ENCODE results near the gene ASXL1. TPM values are rescaled to one million over a fixed set of nuclear protein-coding genes. Genes with fewer than 3 reads are reported as not detected.

The ASXL1 gene
- total and polyA plus RNA-seq, 9 of the 15 experiments (the other 6 are each of a cell fraction or from before 2014, with no cell fraction given), result 6.5 to 65.3 (median 32.3) TPM

DNA sequence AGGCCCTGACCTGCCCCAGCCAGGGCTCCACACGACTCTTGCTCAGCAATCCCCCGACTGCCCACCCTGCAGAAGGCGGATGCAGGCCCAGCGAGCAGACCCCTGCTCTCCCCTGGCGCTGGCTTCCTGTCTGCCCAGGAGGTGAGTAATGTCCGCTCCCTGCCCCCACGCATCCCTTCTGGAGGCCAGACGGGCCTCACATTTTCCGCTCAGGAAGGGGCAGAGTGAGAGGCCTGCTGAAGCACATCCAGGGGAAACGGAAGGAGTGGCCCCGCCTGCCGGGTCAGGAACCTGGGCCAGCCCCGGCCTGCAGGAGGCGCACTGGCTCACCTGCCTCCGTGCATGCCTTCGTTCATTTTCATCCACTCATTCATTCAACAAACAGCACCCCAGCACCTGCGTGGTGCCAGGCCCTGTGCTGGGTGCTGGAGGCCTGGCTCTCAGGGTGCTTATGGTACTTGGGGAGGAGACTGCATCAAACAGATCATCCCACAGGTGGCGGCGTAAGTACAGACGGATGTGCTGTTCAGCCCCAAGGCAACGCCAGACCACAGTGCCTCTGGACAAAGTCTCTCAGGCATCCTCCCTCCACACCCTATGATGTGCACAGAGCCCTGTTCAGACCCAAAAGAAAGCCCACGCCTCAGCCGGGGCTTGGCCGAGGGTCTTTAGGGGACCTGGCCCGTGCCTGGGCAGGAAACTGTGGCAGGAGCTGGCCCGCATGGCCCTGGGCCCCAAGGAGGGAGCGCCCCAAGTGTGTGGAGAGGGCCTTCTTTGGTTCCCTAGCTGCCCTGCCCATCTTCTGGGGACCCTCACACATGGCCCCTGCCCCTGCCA is 112.1 kb downstream of the ASXL1 start:
- H3K4me2 ChIP-seq (ENCODE audit: insufficient read depth, low read length), result no peak overlapping the region
- no peaks in the 10 kb centered on the region for H3K9me3 ChIP-seq (replicated peaks; ENCODE audit: control insufficient read depth, insufficient read depth, low read depth, low read length)
- H2AFZ ChIP-seq (ENCODE audit: low read depth, low read length), result no peak overlapping the region
- BruUV-seq (replicated peaks), result no TSS peak
- in situ Hi-C loops (cut with MboI), result no loop called here
- ATAC-seq (peak; percentile 38), FAIRE-seq (peak; percentile 57), DNase-seq (ENCODE audit: extremely low read depth in 1 of 4, low spot score in 3 of 4) (peak; percentile 42 to 57 (median 54))
- WGBS (ENCODE audit: insufficient coverage, low coverage, missing lambda C conversion rate), result 89% methylated on average over 26 of the region's 27 CpGs
- peaks cover 19 to 81% of the 10 kb centered on the region in 2 experiments for H3K4me1 ChIP-seq (replicated peaks in 1 of 2; ENCODE audit: control insufficient read depth in 2 of 2, insufficient read depth in 2 of 2, low read length in 2 of 2)
- no peak overlapping the region for H3K4me3 ChIP-seq
- intact Hi-C loops (cut with micrococcal nuclease), result loop anchor here (2.0 kb wide), 1 partner anchor 181 kb away; no protein-coding TSS in a partner anchor
- H3K27ac ChIP-seq (ENCODE audit: extremely low read depth, low read depth, low read length), result no peak overlapping the region
- no peaks in the 10 kb centered on the region for H3K9me1 ChIP-seq (ENCODE audit: control insufficient read depth, insufficient read depth, low read length)
- peaks cover 11% of the 10 kb centered on the region for H4K20me1 ChIP-seq (replicated peaks; ENCODE audit: control insufficient read depth, insufficient read depth, low read length)
- peak overlapping the region in 1 of 2 experiments; percentile 76; a peak in 2 of 4 replicates for H3K9ac ChIP-seq (ENCODE audit: insufficient read depth in 1 of 2, low read depth in 2 of 2, low read length in 2 of 2)
- no peaks in the 10 kb centered on the region for H3K27me3 ChIP-seq (ENCODE audit: control insufficient read depth in 2 of 2, insufficient read depth in 2 of 2, low read length in 2 of 2)
- ChIA-PET CTCF (ENCODE audit: low intra/inter-chr PET ratio) (interaction anchor here (0.7 kb wide), 1 partner anchor 182 kb away, joined by 3 read pairs; no protein-coding TSS in a partner anchor), POLR2A (no interaction called here)
- H3K36me3 ChIP-seq (ENCODE audit: control insufficient read depth, insufficient read depth, low read length), result peaks cover 77% of the 10 kb centered on the region; the same call in 2 of the 3 replicates
- H3K79me2 ChIP-seq (ENCODE audit: control insufficient read depth, insufficient read depth, low read length), result peaks cover 65% of the 10 kb centered on the region
- no peak for TF ChIP-seq SNIP1 (IDR thresholded peaks at IDR 0.05; ENCODE audit: low read depth)
- TF ChIP-seq GATAD2A (IDR thresholded peaks at IDR 0.05), result no peak
- TF ChIP-seq, protein P1, sequence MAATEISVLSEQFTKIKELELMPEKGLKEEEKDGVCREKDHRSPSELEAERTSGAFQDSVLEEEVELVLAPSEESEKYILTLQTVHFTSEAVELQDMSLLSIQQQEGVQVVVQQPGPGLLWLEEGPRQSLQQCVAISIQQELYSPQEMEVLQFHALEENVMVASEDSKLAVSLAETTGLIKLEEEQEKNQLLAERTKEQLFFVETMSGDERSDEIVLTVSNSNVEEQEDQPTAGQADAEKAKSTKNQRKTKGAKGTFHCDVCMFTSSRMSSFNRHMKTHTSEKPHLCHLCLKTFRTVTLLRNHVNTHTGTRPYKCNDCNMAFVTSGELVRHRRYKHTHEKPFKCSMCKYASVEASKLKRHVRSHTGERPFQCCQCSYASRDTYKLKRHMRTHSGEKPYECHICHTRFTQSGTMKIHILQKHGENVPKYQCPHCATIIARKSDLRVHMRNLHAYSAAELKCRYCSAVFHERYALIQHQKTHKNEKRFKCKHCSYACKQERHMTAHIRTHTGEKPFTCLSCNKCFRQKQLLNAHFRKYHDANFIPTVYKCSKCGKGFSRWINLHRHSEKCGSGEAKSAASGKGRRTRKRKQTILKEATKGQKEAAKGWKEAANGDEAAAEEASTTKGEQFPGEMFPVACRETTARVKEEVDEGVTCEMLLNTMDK (IDR thresholded peaks at IDR 0.05; ENCODE audit: borderline replicate concordance, insufficient read depth, low read depth, low read length, poor library complexity, severe bottlenecking), result peak; percentile 61
- TF ChIP-seq ZNF586 (CRISPR knock-in tag; conservative IDR thresholded peaks at IDR 0.05), result no peak
- no peak for TF ChIP-seq CEBPG (CRISPR knock-in tag; IDR thresholded peaks at IDR 0.05)
- no peak for TF ChIP-seq CEBPG (tag; conservative IDR thresholded peaks at IDR 0.05 in 1 of 2, IDR thresholded peaks at IDR 0.05 in 1 of 2)
- peak in 1 of 2 experiments; percentile 58; a peak in 2 of 4 replicates for TF ChIP-seq RAD21 (CRISPR knock-in tag; conservative IDR thresholded peaks at IDR 0.05 in 1 of 2, IDR thresholded peaks at IDR 0.05 in 1 of 2)
- 0 out of 2 replicates have a peak, but pooled peaks have one; percentile 18 for TF ChIP-seq CBFB (CRISPR knock-in tag; IDR thresholded peaks at IDR 0.05)
- TF ChIP-seq REST (IDR thresholded peaks at IDR 0.05; ENCODE audit: borderline replicate concordance), result peak; percentile 14; the same call in 1 of the 2 replicates
- no peak for TF ChIP-seq REST (CRISPR knock-in tag; IDR thresholded peaks at IDR 0.05; ENCODE audit: low read depth)
- TF ChIP-seq ZNF561 (CRISPR knock-in tag; conservative IDR thresholded peaks at IDR 0.05), result no peak
